MG63 (cell line): Measurements from ENCODE around the gene PRLHR. TPM values are rescaled to one million over a fixed set of nuclear protein-coding genes. Genes with fewer than 3 reads are reported as not detected.
A peak's percentile ranks its signal among the peaks of the same experiment; 100 is the strongest.

Experiments
- DNase-seq: peaks from one replicate; pipeline ENCODE4 v3.0.0-alpha.2; 2020
- H3K27me3 ChIP-seq: fragments of 250-450 bp; sonication (Bioruptor Pico); 2 replicates; pipeline ENCODE4 v1.5.1; 2020; ENCODE audit warnings: mild to moderate bottlenecking, moderate library complexity
- H3K36me3 ChIP-seq: fragments of 250-450 bp; sonication (Bioruptor Pico); 2 replicates; pipeline ENCODE4 v1.5.1; 2020; ENCODE audit warnings: mild to moderate bottlenecking, moderate library complexity
- H3K4me3 ChIP-seq: fragments of 250-450 bp; sonication (Bioruptor Pico); 2 replicates; pipeline ENCODE4 v1.5.1; 2020; ENCODE audit warnings: mild to moderate bottlenecking, moderate library complexity
- H3K9me3 ChIP-seq: fragments of 250-450 bp; sonication (Bioruptor Pico); 2 replicates; pipeline ENCODE4 v1.5.1; 2020; ENCODE audit warnings: mild to moderate bottlenecking, moderate library complexity
- total RNA-seq: library from RNA; depleted of rRNA; stranded (reverse); fragments of >200 nt; shearing (Covaris generic); gene quantifications from 2 replicates; pipeline ENCODE4 v1.2.3, GENCODE V29; 2014; ENCODE audit warnings: low replicate concordance; rRNA removed

PRLHR gene
- total RNA-seq, 1 experiment from 2014 or later: not detected

DNA sequence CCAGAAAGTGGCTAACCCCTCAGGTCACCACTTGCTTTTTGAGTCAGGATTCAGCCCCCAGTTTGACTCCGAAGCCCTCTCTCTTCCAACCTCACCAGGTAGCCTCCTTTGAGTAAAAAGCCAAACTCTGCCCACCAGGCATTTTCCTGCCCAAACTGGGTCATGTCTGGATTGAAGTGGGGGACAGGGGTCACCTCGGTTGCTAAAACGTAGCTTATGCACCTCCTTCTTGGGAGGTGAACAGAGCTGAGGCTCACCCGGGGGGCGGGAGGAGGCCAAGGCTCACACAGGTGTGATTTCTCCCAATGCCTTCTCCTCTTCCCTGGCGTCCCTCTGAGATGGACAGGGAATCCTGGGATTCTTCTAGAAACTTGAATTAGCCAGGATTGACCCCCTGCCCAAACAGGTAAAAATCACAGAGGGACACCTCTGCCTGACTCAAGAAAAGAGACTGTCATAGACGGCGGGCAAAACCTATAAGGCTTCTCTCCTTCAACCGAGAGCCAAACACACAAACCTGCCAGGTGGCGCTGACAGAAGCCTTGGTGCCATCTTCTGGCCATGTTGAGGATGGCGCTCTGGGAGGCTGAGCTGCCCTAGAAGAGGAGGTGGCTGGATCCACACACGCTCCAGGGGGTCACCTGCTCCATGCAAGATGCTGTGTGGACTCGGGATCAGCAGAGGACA is 51.6 kb downstream of the PRLHR start:
- DNase-seq: peak; percentile 43
- Histone ChIP-seq H3K4me3 (no peak overlapping the region), H3K27me3 (no peaks in the 10 kb centered on the region; the same call in 1 of the 2 replicates), H3K36me3 (no peaks in the 10 kb centered on the region), H3K9me3 (no peaks in the 10 kb centered on the region)

DNA sequence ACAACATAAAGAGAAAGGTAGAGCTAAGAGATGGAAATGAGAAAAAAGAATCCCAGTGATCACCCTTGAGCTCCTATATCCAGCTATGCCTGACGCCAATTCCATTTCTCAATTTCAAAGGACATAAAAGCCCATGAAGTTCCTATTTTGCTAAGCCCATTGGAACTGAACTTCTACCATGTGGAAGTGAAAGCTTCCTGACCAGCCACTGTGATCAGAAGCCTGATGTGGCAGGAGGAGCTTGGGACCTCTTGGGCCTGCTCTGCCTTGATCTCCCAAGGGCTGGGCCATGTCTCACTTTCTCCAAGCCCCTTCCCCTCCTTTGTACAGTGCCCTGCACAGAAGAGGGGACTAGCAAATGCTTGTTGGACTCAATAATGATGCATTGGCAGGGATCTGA is 52.7 kb downstream of the PRLHR start:
- Histone ChIP-seq H3K27me3 (no peaks in the 10 kb centered on the region; the same call in 1 of the 2 replicates), H3K9me3 (no peaks in the 10 kb centered on the region), H3K36me3 (no peaks in the 10 kb centered on the region), H3K4me3 (no peak overlapping the region)
- DNase-seq: no peak

GRCh38 chr10:118542205-118542604 is 53.2 kb downstream of the PRLHR start:
- no peaks in the 10 kb centered on the region for H3K9me3 ChIP-seq
- no peak for DNase-seq
- no peaks in the 10 kb centered on the region; the same call in 1 of the 2 replicates for H3K27me3 ChIP-seq
- H3K36me3 ChIP-seq: no peaks in the 10 kb centered on the region
- no peak overlapping the region for H3K4me3 ChIP-seq

- H3K9me3 ChIP-seq: no peaks in the 10 kb centered on the region
- H3K36me3 ChIP-seq: no peaks in the 10 kb centered on the region
- DNase-seq: no peak
- H3K27me3 ChIP-seq: no peaks in the 10 kb centered on the region; the same call in 1 of the 2 replicates
- no peak overlapping the region for H3K4me3 ChIP-seq
Measured at GRCh38 chr10:118541718-118542117, 53.7 kb downstream of the PRLHR start.

Other genes with a start within 250 kb of the PRLHR start
- 27.1 and 30.4 TPM in 2 replicates for gene CACUL1, start 159.3 kb upstream of the PRLHR start, total RNA-seq